Stimulated activated CD4-positive, alpha-beta T cell treated with anti-CD3 and anti-CD28 coated beads, Interleukin-1b, Interleukin-23, amount 100 ng/mL, for 1 hour (primary cell): Measurements from ENCODE around the gene GNG7.
"Not testable (repeated sequence)": the region's sequence is repeated elsewhere in the genome, so short reads cannot be mapped to it uniquely, and the experiment has no call there.

Source experiments
- DNase-seq, 2 donors: peaks; one replicate each; pipeline ENCODE4 v3.0.0-alpha.2; 2020; ENCODE audit warnings: low read depth in 2 of 2

GNG7 gene

DNA sequence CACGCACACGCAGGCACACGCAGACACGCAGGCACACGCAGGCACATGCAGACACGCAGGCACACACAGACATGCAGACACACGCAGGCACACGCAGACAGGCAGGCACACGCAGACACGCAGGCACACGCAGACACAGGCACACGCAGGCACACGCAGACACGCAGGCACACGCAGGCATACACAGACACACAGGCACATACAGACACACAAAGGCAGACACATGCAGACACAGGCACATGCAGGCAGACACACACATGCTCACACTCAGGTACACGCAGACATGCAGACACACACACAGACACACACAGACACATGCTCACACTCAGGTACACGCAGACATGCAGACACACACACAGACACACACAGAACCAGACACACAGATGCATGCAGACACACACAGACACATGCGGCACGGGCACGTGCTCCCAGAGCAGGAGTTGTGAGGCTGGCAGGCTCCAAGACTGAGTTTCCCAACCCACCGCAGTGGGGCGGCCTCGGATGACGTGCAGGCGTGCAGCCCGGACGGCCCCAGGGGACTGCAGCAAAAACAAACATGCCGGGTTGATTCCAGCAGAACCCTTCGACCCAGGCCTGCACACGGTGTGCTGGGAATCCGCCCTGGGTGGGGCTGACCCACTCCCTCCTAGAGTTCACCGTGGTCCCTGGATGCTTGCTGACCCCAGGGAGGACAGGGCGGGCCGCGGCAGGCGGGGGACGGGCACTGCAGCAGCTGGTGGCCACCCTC, 126.6 kb downstream of the GNG7 start:
- no peak for DNase-seq

GRCh38 chr19:2574971-2575630, 127.4 kb downstream of the GNG7 start:
- DNase-seq: no peak

DNA sequence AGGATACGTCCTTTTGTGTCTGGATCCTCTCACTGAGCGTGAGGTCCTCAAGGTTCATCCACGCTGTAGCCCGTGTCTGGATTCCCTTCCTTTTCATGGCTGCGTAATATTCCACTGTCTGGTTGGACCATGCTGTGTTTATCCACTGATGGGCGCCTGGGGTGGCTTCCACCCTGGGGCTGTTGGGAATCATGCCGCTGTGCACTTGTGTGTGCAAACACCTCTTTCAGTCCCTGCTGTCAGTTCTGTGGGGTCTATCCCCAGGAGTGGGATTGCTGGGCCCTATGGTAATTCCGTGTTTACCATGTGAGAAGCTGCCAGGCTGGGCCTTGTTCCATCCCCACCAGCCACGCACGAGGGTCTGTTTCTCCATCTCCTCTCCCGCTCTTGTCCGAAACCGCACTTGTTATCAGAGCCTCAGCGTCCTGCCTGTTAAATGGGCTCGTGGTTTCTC, 128.0 kb downstream of the GNG7 start:
- DNase-seq: no peak

DNA sequence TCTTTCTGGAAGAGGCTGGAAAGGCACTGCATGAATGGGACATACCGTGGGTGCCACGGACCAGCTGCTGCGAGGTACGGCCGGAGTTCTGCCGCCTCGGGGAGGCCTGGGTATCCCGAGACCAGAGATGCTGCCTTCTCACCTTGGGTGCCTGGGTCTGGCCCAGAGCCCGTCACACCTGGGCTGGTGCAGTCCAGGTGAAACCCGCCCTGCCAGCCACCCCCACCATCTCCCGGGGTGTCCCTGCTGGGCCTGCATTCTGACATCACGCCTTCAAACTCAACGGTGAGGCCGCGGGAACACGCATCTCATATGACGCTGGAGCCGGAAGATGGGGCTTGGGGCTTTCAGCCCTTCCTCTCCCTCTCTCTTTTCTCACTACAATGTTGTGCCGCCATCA, 128.6 kb downstream of the GNG7 start:
- DNase-seq: no peak

DNA sequence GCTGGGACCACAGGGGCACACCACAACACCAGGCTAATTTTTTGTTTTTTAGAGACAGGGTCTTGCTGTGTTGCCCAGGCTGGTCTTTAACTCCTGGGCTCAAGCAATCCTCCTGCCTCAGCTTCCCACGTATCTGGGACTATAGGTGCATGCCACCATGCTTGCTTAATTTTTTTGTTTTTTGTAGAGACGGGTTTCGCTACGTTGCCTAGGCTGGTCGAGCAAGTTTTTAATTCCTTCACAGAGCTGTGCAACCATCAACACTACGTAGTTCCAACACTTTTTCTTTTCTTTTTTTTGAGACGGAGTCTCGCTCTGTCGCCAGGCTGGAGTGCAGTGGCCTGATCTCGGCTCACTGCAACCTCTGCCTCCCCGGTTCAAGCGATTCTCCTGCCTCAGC, 130.3 kb downstream of the GNG7 start:
- DNase-seq: not testable (repeated sequence)

GRCh38 chr19:2569596-2570465, 132.7 kb downstream of the GNG7 start:
- no peak for DNase-seq

GRCh38 chr19:2567996-2568395, 134.5 kb downstream of the GNG7 start:
- no peak for DNase-seq

DNA sequence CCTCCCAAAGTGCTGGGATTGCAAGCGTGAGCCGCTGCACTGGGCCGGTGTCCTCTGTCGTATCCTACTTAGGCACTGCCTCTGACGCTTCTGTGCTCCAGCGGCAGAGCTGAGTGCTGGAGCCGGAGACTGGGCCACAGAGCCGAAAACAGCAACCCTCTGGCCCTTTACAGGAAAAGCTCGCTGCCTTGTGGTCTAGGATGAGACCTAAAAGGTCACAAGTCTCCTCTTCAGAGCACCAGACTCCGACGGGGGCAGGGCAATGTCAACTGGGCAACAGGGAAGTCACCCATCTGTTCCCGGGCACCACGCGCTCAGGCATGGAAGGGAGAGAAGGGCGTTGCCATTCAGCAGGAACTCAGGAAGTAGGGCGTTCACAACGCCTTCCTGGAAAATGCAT, 134.9 kb downstream of the GNG7 start:
- DNase-seq: no peak

DNA sequence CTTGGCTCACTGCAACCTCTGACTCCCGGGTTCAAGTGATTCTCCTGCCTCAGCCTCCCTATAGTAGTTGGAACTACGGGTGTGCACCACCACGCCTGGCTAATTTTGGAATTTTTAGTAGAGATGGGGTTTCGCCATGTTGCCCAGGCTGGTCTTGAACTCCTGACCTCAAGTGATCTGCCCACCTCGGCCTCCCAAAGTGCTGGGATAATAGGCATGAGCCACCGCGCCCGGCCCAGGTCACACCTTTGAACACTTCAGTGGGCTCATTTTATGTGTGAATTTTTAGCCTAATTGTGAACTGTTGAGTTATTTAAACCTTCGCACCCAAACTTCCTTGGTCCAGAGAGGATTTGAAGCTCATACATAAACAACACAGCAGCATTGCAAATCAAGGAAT, 138.9 kb downstream of the GNG7 start:
- DNase-seq: not testable (repeated sequence)

- DNase-seq: peak; percentile 8 to 30
Measured at GRCh38 chr19:2561895-2562294, 140.6 kb downstream of the GNG7 start.

DNA sequence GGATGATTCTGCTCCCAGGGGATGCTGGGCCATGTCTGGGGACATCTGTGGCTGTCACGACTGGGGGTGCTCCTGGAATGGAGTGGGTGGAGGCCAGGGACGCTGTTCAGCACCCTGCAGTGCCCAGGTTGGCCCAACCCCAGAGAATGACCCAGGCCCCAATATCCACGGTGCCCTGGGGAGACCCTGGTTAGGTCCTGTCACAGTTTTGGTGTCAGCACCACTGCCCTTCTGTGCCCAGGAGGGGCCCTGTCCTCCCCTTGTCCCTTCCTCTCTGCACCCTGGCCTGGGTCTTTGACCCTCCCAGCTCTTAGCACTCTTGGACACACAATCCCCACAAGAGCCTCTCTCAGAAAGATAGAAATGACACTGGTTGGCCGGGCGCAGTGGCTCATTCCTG, 141.3 kb downstream of the GNG7 start:
- no peak for DNase-seq

DNA sequence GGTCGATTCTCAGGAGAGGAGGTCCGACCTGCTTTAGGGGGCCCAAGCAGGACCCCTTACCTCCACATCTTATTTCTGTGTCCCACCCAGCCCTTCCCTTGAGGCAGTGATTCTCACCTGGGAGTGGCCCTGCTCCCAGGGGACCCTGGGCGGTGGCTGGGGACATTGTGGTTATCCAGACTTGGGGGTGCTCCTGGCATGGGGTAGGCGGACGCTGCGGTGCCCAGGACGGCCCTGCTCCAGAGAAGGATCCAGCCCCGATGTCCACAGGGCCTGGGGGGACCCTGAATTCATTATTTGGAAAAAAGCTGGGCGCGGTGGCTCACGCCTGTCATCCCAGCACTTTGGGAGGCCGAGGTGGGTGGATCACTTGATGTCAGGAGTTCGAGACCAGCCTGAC, 142.1 kb downstream of the GNG7 start:
- DNase-seq: no peak

DNA sequence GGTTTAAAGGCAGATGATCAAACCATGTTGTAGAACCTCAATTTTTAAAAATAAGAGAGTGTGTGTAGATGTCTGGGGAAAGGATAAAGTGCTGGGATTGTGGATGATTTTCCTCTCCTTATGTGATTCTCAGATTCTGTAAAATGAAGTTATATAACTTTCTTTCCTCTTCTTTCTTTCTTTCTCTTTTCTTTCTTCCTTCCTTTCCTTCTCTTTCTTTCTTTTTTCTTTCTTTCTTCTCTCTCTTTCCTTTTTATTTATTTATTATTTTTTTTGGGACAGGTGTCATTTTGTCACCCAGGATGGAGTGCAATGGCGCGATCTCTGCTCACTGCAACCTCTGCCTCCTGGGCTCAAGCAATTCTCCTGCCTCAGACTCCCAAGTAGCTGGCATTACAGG, 144.0 kb downstream of the GNG7 start:
- no peak for DNase-seq

DNA sequence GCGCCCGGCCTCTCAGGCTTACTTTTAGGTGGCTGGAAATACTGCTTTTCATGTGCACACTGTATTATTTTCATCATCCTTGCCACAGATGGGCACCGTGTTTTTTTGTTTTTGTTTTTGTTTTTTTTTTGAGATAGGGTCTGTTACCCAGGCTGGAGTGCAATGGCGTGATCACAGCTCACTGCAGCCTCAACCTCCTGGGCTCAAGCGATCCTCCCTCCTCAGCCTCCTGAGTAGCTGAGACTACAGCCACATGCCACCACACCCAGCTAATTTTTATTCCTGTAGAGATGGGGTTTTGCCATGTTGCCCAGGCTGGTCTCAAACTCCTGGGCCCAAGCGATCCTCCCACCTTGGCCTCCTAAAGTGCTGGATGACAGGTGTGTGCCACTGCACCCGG, 144.4 kb downstream of the GNG7 start:
- DNase-seq: not testable (repeated sequence)

DNA sequence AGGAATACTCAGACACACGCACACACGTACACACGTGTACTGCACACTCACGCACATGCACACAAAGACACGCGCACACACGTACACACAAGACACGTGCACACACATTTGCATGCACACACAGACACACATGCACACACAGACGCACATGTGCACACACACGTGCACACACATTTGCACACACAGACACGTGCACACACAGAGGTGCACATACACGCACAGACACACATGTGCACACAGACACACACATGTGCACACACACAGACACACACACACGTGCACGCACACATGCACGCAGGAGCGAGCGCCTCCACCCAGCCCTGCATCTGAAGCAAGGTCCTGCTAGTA, 145.4 kb downstream of the GNG7 start:
- no peak for DNase-seq

- DNase-seq: no peak
Measured at GRCh38 chr19:2556221-2557092, 146.0 kb downstream of the GNG7 start.

DNA sequence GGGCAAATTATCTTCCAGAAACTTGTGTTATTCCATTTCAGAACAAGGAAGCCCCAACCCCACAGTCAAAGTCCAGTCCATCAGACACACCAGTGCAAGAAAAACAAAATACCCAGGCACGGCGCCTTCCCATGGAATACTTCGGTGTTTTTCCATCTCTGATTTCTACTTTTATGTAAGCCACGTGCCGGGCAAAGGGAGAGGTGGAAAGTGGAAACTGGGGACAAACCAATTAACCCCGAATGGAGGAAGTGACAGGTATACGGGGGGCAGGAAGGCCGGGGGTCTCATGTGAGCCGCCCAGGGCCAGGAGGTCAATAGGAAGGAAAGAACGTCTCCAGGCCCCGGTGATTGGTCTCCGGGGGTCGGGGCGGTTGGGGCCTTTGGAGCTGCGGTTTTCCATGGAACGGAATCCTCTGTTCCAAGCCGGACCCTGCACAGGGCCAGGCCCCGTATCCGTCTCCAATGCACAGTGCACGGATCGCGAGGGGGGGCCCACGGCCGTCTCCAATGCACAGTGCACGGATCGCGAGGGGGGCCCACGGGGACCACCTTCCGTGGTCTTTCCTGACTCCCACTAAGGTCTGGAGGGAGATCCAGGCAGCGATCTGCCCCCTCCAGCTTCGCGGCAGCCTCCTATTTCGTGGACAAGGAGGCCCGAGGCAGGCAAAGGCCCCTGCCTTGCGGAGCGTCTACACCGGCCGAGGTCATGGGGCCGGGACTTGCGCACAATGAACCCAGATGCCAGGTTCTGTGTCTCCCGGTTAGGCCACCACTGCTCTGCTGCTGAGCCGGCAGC, 146.9 kb downstream of the GNG7 start:
- DNase-seq: no peak

DNA sequence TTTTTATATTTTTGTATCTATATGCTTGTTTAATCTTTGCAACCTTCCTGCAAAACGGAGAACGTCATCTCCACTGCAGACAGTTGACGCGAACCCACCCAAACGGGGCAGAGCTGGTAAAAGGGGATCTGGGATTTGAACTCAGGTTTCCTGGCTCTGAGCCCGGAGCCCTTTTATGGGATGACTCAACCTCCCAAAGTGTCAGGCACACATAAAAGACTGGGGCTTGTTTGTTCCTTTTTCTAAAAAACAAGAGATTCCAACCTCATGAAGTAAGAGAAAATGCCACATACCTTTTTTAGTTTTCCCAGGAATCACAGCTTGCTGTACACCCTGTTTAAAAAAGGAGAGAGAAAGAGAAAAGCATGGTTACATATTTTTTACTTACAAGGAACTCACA, 147.6 kb downstream of the GNG7 start:
- no peak for DNase-seq

DNA sequence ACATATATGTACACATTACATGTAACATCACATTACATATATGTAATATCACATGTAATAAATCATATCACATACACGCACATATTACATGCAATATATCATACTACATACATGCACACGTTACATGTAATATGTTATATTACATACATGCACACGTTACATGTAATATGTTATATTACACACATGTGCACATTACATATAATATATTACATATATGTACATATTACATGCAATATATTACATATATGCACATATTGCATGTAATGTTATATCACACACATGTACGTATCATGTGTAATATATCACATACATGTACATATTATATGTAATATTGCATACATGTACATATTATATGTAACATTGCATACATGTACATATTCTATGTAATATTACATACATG, 149.0 kb downstream of the GNG7 start:
- DNase-seq: no peak

DNA sequence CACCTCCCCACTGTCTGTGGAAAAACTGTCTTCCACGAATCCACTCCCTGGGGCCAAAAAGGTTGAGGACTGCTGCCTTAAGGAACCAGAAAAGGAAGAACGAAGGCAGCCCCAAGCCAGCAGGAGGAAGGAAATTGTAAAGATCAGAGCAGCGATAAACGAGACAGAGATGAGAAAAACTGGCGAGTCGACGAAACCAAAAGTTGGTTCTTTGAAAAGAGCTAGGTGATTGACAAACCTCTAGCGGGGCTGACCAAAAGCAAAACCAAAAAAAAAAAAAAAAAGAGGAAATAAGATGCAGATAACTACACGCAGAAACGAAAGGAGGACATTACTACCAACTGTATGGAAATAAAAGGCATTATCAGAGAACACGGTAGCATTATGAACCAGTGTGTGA, 149.6 kb downstream of the GNG7 start:
- no peak for DNase-seq

DNA sequence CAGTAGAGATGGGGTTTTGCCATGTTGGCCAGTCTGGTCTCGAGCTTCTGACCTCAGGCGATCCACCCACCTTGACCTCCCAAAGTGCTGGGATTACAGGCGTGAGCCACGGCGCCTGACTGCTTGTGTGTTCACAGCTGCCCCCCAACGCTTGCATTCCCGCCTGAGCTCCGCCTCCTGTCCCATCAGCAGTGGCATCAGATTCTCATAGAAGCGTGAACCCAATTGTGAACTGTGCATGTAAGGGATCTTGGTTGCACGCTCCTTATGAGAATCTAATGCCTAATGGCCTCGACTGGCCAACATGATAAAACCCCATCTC, 150.7 kb downstream of the GNG7 start:
- DNase-seq: no peak
